ENCODE results near the gene RCOR1.

- no peak for TF ChIP-seq CTCF (IDR thresholded peaks at IDR 0.05; ENCODE audit: poor library complexity)
- TF ChIP-seq EZH2 (IDR thresholded peaks at IDR 0.05; ENCODE audit: borderline replicate concordance), result no peak
These were observed 158.6 kb downstream of the RCOR1 start for GRCh38 chr14:102751088-102751487.

All from hepatocyte (in vitro differentiated cells).